GM23248 (cell line): ENCODE measurements around the gene SERTAD1. TPM values are rescaled to one million over a fixed set of nuclear protein-coding genes. Genes with fewer than 3 reads are reported as not detected.

Experiments used
- DNase-seq: peaks from one replicate; pipeline ENCODE4 v3.0.0-alpha.2; 2015
- H2AFZ ChIP-seq: fragments of 200-600 bp; sonication (generic); 2 replicates; pipeline ENCODE4 v1.6.1; 2016; ENCODE audit warnings: antibody characterized with exemption
- H3F3A ChIP-seq: fragments of 200-600 bp; sonication (generic); 2 replicates; pipeline ENCODE4 v1.6.1; 2016; ENCODE audit warnings: mild to moderate bottlenecking, antibody characterized with exemption, mixed run types; ENCODE audit not compliant: insufficient read depth
- H3K27ac ChIP-seq: fragments of 200-600 bp; sonication (generic); 2 replicates; pipeline ENCODE4 v1.5.1; 2016; ENCODE audit warnings: mild to moderate bottlenecking
- H3K27me3 ChIP-seq: fragments of 200-600 bp; sonication (generic); replicated peaks from 2 replicates; pipeline ENCODE4 v1.6.1; 2016; ENCODE audit warnings: mild to moderate bottlenecking; ENCODE audit not compliant: insufficient read depth
- H3K36me3 ChIP-seq: fragments of 200-600 bp; sonication (generic); 2 replicates; pipeline ENCODE4 v1.6.1; 2016; ENCODE audit warnings: low read depth, mild to moderate bottlenecking
- H3K4me1 ChIP-seq: fragments of 200-600 bp; sonication (generic); 2 replicates; pipeline ENCODE4 v1.6.1; 2016; ENCODE audit warnings: mild to moderate bottlenecking; ENCODE audit not compliant: insufficient read depth
- H3K4me2 ChIP-seq: fragments of 200-600 bp; sonication (generic); one replicate; pipeline ENCODE4 v1.6.1; 2016; ENCODE audit warnings: mild to moderate bottlenecking; ENCODE audit not compliant: unreplicated experiment
- H3K4me3 ChIP-seq: fragments of 200-600 bp; sonication (generic); 2 replicates; pipeline ENCODE4 v1.5.1; 2016; ENCODE audit warnings: mild to moderate bottlenecking
- H3K79me2 ChIP-seq: fragments of 200-600 bp; sonication (generic); 2 replicates; pipeline ENCODE4 v1.6.1; 2016; ENCODE audit warnings: mild to moderate bottlenecking; ENCODE audit not compliant: insufficient read depth
- H3K9ac ChIP-seq: fragments of 200-600 bp; sonication (generic); 2 replicates; pipeline ENCODE4 v1.6.1; 2016; ENCODE audit warnings: mild to moderate bottlenecking
- H3K9me2 ChIP-seq: fragments of 200-600 bp; sonication (generic); 2 replicates; pipeline ENCODE4 v1.6.1; 2016; ENCODE audit warnings: mixed run types, mild to moderate bottlenecking, moderate library complexity; ENCODE audit not compliant: insufficient read depth
- H3K9me3 ChIP-seq: fragments of 200-600 bp; sonication (generic); one replicate; pipeline ENCODE4 v1.6.1; 2017; ENCODE audit warnings: low read depth
- H4K20me1 ChIP-seq: fragments of 200-600 bp; sonication (generic); 2 replicates; pipeline ENCODE4 v1.6.0; 2016; ENCODE audit not compliant: insufficient read depth
- EZH2 ChIP-seq: fragments of 200-600 bp; sonication (generic); IDR thresholded peaks from 2 replicates; pipeline ENCODE4 v1.6.1; 2018; ENCODE audit warnings: antibody characterized with exemption, mild to moderate bottlenecking; ENCODE audit not compliant: insufficient read depth, poor library complexity, severe bottlenecking
- EZH2phosphoT487 ChIP-seq: fragments of 200-600 bp; sonication (generic); IDR thresholded peaks from 2 replicates; pipeline ENCODE4 v1.6.1; 2018; ENCODE audit warnings: antibody characterized with exemption, moderate library complexity, mild to moderate bottlenecking, low read depth; ENCODE audit not compliant: insufficient read depth
- WGBS, 2 experiments: methylation state at CpG; one replicate each; pipeline ENCODE4 v1.1.6; 2015 to 2017; ENCODE audit warnings: low lambda C conversion rate in 2 of 2, low coverage in 1 of 2; ENCODE audit errors: missing lambda C conversion rate in 2 of 2; 5-methylcytosine and 5-hydroxymethylcytosine counted together
- in situ Hi-C: fragments of 300-500 bp; cut with MboI; formaldehyde crosslinking; loops from 2 replicates; pipeline ENCODE4 v1.15.0; 2020
- polyA plus RNA-seq: library from polyadenylated mRNA; unstranded; fragments of >200 nt; fragmentation: Nextera tagmentation; extraction: Ambion mirVana; gene quantifications from 2 replicates; pipeline ENCODE4 v1.2.1, GENCODE V29; 2016
- total RNA-seq: library from RNA; depleted of rRNA; stranded (reverse); fragments of >200 nt; shearing (Covaris generic); gene quantifications from 2 replicates; pipeline ENCODE4 v1.2.3, GENCODE V29; 2014

The SERTAD1 gene
- total and polyA plus RNA-seq, 2 experiments from 2014 or later: 31.7 to 34.5 TPM

GRCh38 chr19:40392894-40393517 is 32.8 kb downstream of the SERTAD1 start:
- no peak for TF ChIP-seq EZH2
- no peak for TF ChIP-seq EZH2phosphoT487
- no peak overlapping the region for H3K4me3 ChIP-seq

GRCh38 chr19:40392123-40392522 is 33.7 kb downstream of the SERTAD1 start:
- Histone ChIP-seq H3K4me1 (no peaks in the 10 kb centered on the region), H3F3A (no peaks in the 10 kb centered on the region)
- DNase-seq: no peak

More at GRCh38 chr19:40392894-40393517, 32.8 kb downstream of the SERTAD1 start:
- no peaks in the 10 kb centered on the region for H3F3A ChIP-seq
- 59 to 62% methylated on average over 9 of the region's 9 CpGs for WGBS, 2 experiments
- no peak overlapping the region for H3K4me2 ChIP-seq
- no peaks in the 10 kb centered on the region for H3K9me2 ChIP-seq
- no peak for DNase-seq
- no peaks in the 10 kb centered on the region for H3K79me2 ChIP-seq
- no peaks in the 10 kb centered on the region for H4K20me1 ChIP-seq
- H3K9ac ChIP-seq: no peak overlapping the region
- in situ Hi-C loops: no loop called here
- H3K27me3 ChIP-seq: no peaks in the 10 kb centered on the region
- no peak overlapping the region for H3K27ac ChIP-seq
- H3K4me1 ChIP-seq: no peaks in the 10 kb centered on the region
- H3K36me3 ChIP-seq: no peaks in the 10 kb centered on the region
- no peaks in the 10 kb centered on the region for H3K9me3 ChIP-seq
- no peak overlapping the region for H2AFZ ChIP-seq

GRCh38 chr19:40390084-40390742 is 35.6 kb downstream of the SERTAD1 start, which contains the start of gene HIPK4:
TSS of gene HIPK4 (minus strand) at chr19:40390181. CDS start at chr19:40389902, 279 bp downstream.
- Histone ChIP-seq H3K9me3 (no peaks in the 10 kb centered on the region), H2AFZ (no peak within 1 kb of the TSS), H4K20me1 (no peaks in the 10 kb centered on the region), H3K27ac (no peak within 1 kb of the TSS), H3K9me2 (no peaks in the 10 kb centered on the region), H3K27me3 (no peaks in the 10 kb centered on the region), H3K4me1 (no peaks in the 10 kb centered on the region), H3K4me3 (no peak within 1 kb of the TSS), H3K4me2 (no peak within 1 kb of the TSS), H3K36me3 (no peaks in the 10 kb centered on the region), H3K79me2 (no peaks in the 10 kb centered on the region), H3F3A (no peaks in the 10 kb centered on the region), H3K9ac (no peak within 1 kb of the TSS)
- DNase-seq: no peak
- TF ChIP-seq EZH2phosphoT487 (no peak), EZH2 (no peak)
- in situ Hi-C loops: no loop called here
- WGBS, 2 experiments: 75 to 76% methylated on average over 10 of the region's 10 CpGs

More at GRCh38 chr19:40392123-40392522, 33.7 kb downstream of the SERTAD1 start:
- Histone ChIP-seq H4K20me1 (no peaks in the 10 kb centered on the region), H3K27ac (no peak overlapping the region), H3K9me3 (no peaks in the 10 kb centered on the region), H3K4me3 (no peak overlapping the region), H3K36me3 (no peaks in the 10 kb centered on the region), H3K79me2 (no peaks in the 10 kb centered on the region), H3K27me3 (no peaks in the 10 kb centered on the region), H3K9me2 (no peaks in the 10 kb centered on the region), H3K9ac (no peak overlapping the region), H3K4me2 (no peak overlapping the region), H2AFZ (no peak overlapping the region)
- 59 to 66% methylated on average over 6 to 8 of the region's 8 CpGs for WGBS, 2 experiments
- in situ Hi-C loops: no loop called here
- TF ChIP-seq EZH2 (no peak), EZH2phosphoT487 (no peak)

GRCh38 chr19:40389404-40390083 is 36.2 kb downstream of the SERTAD1 start:
- H3K4me3 ChIP-seq: no peak overlapping the region
- H3K27ac ChIP-seq: no peak overlapping the region
- no peaks in the 10 kb centered on the region for H3K27me3 ChIP-seq
- no peak overlapping the region for H3K4me2 ChIP-seq
- H2AFZ ChIP-seq: no peak overlapping the region
- no peaks in the 10 kb centered on the region for H3F3A ChIP-seq
- H4K20me1 ChIP-seq: no peaks in the 10 kb centered on the region
- H3K79me2 ChIP-seq: no peaks in the 10 kb centered on the region
- in situ Hi-C loops: no loop called here
- H3K4me1 ChIP-seq: no peaks in the 10 kb centered on the region
- TF ChIP-seq EZH2phosphoT487 (no peak), EZH2 (no peak)
- no peak overlapping the region for H3K9ac ChIP-seq
- no peaks in the 10 kb centered on the region for H3K9me2 ChIP-seq
- no peak for DNase-seq
- no peaks in the 10 kb centered on the region for H3K9me3 ChIP-seq
- WGBS, 2 experiments: 91 to 93% methylated on average over 29 to 33 of the region's 33 CpGs
- H3K36me3 ChIP-seq: no peaks in the 10 kb centered on the region
